ENCODE measurements around the gene PYDC2. TPM values are rescaled to one million over a fixed set of nuclear protein-coding genes. Genes with fewer than 3 reads are reported as not detected.

PYDC2 gene
- total and polyA plus RNA-seq, 2 donors (not counting 3 experiments of a cell fraction or from before 2014, with no cell fraction given): not detected

DNA sequence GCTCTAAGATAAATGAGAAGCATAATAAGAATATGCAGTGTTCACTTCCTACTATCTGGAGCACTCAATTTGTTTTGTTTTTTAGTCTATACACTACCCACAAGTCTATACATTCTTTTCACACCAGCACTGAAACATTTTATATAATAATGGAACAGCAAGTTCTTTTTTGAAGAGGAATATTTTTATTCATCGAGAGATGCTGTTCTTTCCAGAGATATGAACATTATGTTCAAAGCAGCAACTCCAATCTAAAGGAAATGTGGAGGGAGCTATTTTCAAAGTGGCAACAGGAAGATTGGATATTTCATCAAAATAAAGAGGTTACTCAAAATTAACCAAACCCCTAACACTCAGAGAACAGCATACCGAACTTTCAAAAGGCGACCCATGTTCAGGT is 16.4 kb upstream of the PYDC2 start:
- dilution Hi-C loops (cut with MboI; ENCODE audit: extremely low pct_ligation_motif_present, low sequenced_read_pairs): no loop called here
- H3K27me3 ChIP-seq (ENCODE audit: control insufficient read depth in 2 of 2, insufficient read depth in 2 of 2, low read length in 2 of 2): no peaks in the 10 kb centered on the region
- intact Hi-C loops (cut with micrococcal nuclease): no loop called here
- no peaks in the 10 kb centered on the region for H3K9me1 ChIP-seq (replicated peaks; ENCODE audit: control insufficient read depth, extremely low read depth, insufficient read depth, low read length)
- ChIA-PET POLR2A (no interaction called here), CTCF (interaction anchor here (1.5 to 2.6 kb wide), 2 partner anchors 978 to 1000 kb away, joined by 5 to 10 read pairs; no protein-coding TSS in a partner anchor)
- no peak overlapping the region for H3K27ac ChIP-seq (ENCODE audit: insufficient read depth, low read depth, low read length)
- H2AFZ ChIP-seq (ENCODE audit: low read depth, low read length): no peak overlapping the region
- no peaks in the 10 kb centered on the region for H3K4me1 ChIP-seq (ENCODE audit: control insufficient read depth, extremely low read depth, insufficient read depth, low read length)
- no peaks in the 10 kb centered on the region for H3K79me2 ChIP-seq (ENCODE audit: control insufficient read depth, insufficient read depth, low read length)
- DNase-seq (ENCODE audit: low read depth, low spot score) (no peak), FAIRE-seq (no peak)
- no peak overlapping the region for H3K4me2 ChIP-seq (ENCODE audit: insufficient read depth, low read length)
- TF ChIP-seq, protein P1, sequence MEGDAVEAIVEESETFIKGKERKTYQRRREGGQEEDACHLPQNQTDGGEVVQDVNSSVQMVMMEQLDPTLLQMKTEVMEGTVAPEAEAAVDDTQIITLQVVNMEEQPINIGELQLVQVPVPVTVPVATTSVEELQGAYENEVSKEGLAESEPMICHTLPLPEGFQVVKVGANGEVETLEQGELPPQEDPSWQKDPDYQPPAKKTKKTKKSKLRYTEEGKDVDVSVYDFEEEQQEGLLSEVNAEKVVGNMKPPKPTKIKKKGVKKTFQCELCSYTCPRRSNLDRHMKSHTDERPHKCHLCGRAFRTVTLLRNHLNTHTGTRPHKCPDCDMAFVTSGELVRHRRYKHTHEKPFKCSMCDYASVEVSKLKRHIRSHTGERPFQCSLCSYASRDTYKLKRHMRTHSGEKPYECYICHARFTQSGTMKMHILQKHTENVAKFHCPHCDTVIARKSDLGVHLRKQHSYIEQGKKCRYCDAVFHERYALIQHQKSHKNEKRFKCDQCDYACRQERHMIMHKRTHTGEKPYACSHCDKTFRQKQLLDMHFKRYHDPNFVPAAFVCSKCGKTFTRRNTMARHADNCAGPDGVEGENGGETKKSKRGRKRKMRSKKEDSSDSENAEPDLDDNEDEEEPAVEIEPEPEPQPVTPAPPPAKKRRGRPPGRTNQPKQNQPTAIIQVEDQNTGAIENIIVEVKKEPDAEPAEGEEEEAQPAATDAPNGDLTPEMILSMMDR (IDR thresholded peaks at IDR 0.05; ENCODE audit: extremely low read depth in 1 of 2, insufficient read depth in 1 of 2, low read depth in 1 of 2, low read length in 2 of 2): no peak
- TF ChIP-seq MYC (IDR thresholded peaks at IDR 0.05; ENCODE audit: low read depth, low read length) (no peak), POLR2AphosphoS5 (IDR thresholded peaks at IDR 0.05; ENCODE audit: insufficient read depth, low read depth, low read length) (no peak), JUN (IDR thresholded peaks at IDR 0.05; ENCODE audit: borderline replicate concordance, insufficient read depth, insufficient read length, low read depth) (no peak), EZH2 (IDR thresholded peaks at IDR 0.05; ENCODE audit: borderline replicate concordance, low read depth, low read length, severe bottlenecking) (no peak)
- TF ChIP-seq, protein P2, sequence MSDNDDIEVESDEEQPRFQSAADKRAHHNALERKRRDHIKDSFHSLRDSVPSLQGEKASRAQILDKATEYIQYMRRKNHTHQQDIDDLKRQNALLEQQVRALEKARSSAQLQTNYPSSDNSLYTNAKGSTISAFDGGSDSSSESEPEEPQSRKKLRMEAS (IDR thresholded peaks at IDR 0.05; ENCODE audit: insufficient read depth, insufficient read length): no peak
- no peak overlapping the region for H3K9ac ChIP-seq (replicated peaks; ENCODE audit: extremely low read depth, insufficient read depth, low read length)
- BruUV-seq (replicated peaks): no TSS peak
- H4K20me1 ChIP-seq (replicated peaks; ENCODE audit: control insufficient read depth, extremely low read depth, insufficient read depth, low read length): no peaks in the 10 kb centered on the region
- H3K36me3 ChIP-seq (ENCODE audit: control insufficient read depth in 2 of 2, extremely low read depth in 1 of 2, insufficient read depth in 2 of 2, low read length in 2 of 2): no peaks in the 10 kb centered on the region
- H3K9me3 ChIP-seq (replicated peaks; ENCODE audit: control insufficient read depth, insufficient read depth, low read length): no peaks in the 10 kb centered on the region
- no peak overlapping the region for H3K4me3 ChIP-seq (replicated peaks in 1 of 3; ENCODE audit: insufficient read depth in 1 of 3, low read depth in 1 of 3, low read length in 3 of 3)
